ENCODE results near the gene KDM4C. TPM values are rescaled to one million over a fixed set of nuclear protein-coding genes. Genes with fewer than 3 reads are reported as not detected.

KDM4C gene
- total and polyA plus RNA-seq, 2 of the 8 experiments (the other 6 are each of a cell fraction or from before 2014, with no cell fraction given), result 13.0 to 26.1 TPM

- Histone ChIP-seq H3K79me1 (ENCODE audit: low read depth, low read length) (no peaks in the 10 kb centered on the region; the same call in 1 of the 2 replicates), H3K27ac (ENCODE audit: low read depth, low read length) (no peak overlapping the region), H2AFZ (ENCODE audit: low read length) (no peak overlapping the region), H2BK20ac (ENCODE audit: low read length) (no peak overlapping the region), H2BK5ac (ENCODE audit: low read depth, low read length) (no peak overlapping the region), H3K27me3 (replicated peaks in 1 of 4; ENCODE audit: control insufficient read depth in 3 of 4, extremely low read depth in 1 of 4, insufficient read depth in 3 of 4, low read length in 3 of 4) (no peaks in the 10 kb centered on the region), H3K4me3 (ENCODE audit: extremely low read depth in 1 of 4, insufficient read depth in 2 of 4, low read depth in 3 of 4, low read length in 4 of 4) (no peak overlapping the region), H3K36me3 (ENCODE audit: control insufficient read depth in 2 of 4, insufficient read depth in 4 of 4, low read length in 3 of 4) (no peaks in the 10 kb centered on the region), H3K14ac (ENCODE audit: insufficient read length) (no peak overlapping the region), H4K20me1 (replicated peaks in 1 of 2; ENCODE audit: control insufficient read depth in 1 of 2, insufficient read depth in 2 of 2, low read length in 2 of 2) (no peaks in the 10 kb centered on the region), H3K4me2 (ENCODE audit: insufficient read depth in 1 of 2, low read depth in 2 of 2, low read length in 2 of 2) (no peak overlapping the region), H3K56ac (replicated peaks; ENCODE audit: insufficient read length, low read depth, low read length) (no peak overlapping the region), H3K4me1 (replicated peaks in 1 of 4; ENCODE audit: control insufficient read depth in 3 of 4, insufficient read depth in 4 of 4, low read length in 3 of 4) (no peaks in the 10 kb centered on the region), H3K23ac (ENCODE audit: insufficient read length) (no peak overlapping the region), H3K9ac (replicated peaks in 1 of 4; ENCODE audit: extremely low read depth in 1 of 4, low read depth in 3 of 4, low read length in 3 of 4) (no peak overlapping the region), H3K4ac (replicated peaks; ENCODE audit: insufficient read length, low read depth, low read length) (no peak overlapping the region), H4K5ac (ENCODE audit: insufficient read length, low read depth, low read length) (no peak overlapping the region), H3K9me3 (ENCODE audit: insufficient read depth in 2 of 2, low read depth in 1 of 2, low read length in 1 of 2) (no peaks in the 10 kb centered on the region), H2AK5ac (ENCODE audit: low read depth, low read length) (no peak overlapping the region), H3K23me2 (ENCODE audit: low read depth, low read length) (no peaks in the 10 kb centered on the region; the same call in 1 of the 2 replicates), H4K91ac (replicated peaks; ENCODE audit: insufficient read length, low read length) (no peak overlapping the region), H3K18ac (ENCODE audit: extremely low read depth, low read length) (no peak overlapping the region), H2BK120ac (replicated peaks; ENCODE audit: low read depth, low read length) (no peak overlapping the region), H2BK15ac (ENCODE audit: low read length) (no peak overlapping the region), H3K79me2 (ENCODE audit: control insufficient read depth in 1 of 2, insufficient read depth in 2 of 2, low read length in 2 of 2) (no peaks in the 10 kb centered on the region), H2BK12ac (ENCODE audit: low read depth, low read length) (no peak overlapping the region), H4K8ac (ENCODE audit: extremely low read depth, insufficient read depth, low read length) (no peak overlapping the region)
- FAIRE-seq, result no peak
- CTCF ChIA-PET (ENCODE audit: partially characterized antibody), result interaction anchor here (1.6 kb wide), 1 partner anchor 9 kb away, joined by 3 read pairs; no protein-coding TSS in a partner anchor
- WGBS, 2 experiments (ENCODE audit: extremely low coverage in 1 of 2, insufficient coverage in 1 of 2, insufficient read length in 1 of 2, insufficient replicate concordance in 2 of 2, low coverage in 1 of 2, low lambda C conversion rate in 2 of 2, missing lambda C conversion rate in 1 of 2), result 83% methylated on average over 1 of the region's 1 CpG; no CpG with 5 or more reads in 1 of the 2 experiments
- POLR2A ChIA-PET (ENCODE audit: partially characterized antibody), result no interaction called here
- no peak for TF ChIP-seq CTBP2 (IDR thresholded peaks at IDR 0.05; ENCODE audit: borderline replicate concordance, insufficient read depth, insufficient read length, low read length)
- TF ChIP-seq SP2 (IDR thresholded peaks at IDR 0.05; ENCODE audit: low read length), result no peak
- TF ChIP-seq ASH2L (IDR thresholded peaks at IDR 0.05; ENCODE audit: low read length), result no peak
- TF ChIP-seq RAD21 (IDR thresholded peaks at IDR 0.05 in 1 of 2, conservative IDR thresholded peaks at IDR 0.05 in 1 of 2; ENCODE audit: low read depth in 2 of 2, low read length in 2 of 2), result no peak
- no peak for TF ChIP-seq YY1 (IDR thresholded peaks at IDR 0.05; ENCODE audit: low read depth, low read length)
- DNase-seq (ENCODE audit: low read depth in 1 of 2, low spot score in 2 of 2), result no peak
Observed at GRCh38 chr9:6936103-6936502, 178.3 kb downstream of the KDM4C start.

Measured in H1 (cell line).